ENCODE measurements around the gene OCSTAMP. TPM values are rescaled to one million over a fixed set of nuclear protein-coding genes. Genes with fewer than 3 reads are reported as not detected.

Gene OCSTAMP
- total RNA-seq, 1 donor from 2014 or later, result not detected

GRCh38 chr20:46557231-46557956 is 6.9 kb upstream of the OCSTAMP start:
- no peak for TF ChIP-seq CTCF (IDR thresholded peaks at IDR 0.05; ENCODE audit: unreplicated experiment)
- H3K36me3 Mint-ChIP-seq (ENCODE audit: insufficient read depth), result no peaks in the 10 kb centered on the region
- no peak overlapping the region for H3K4me3 Mint-ChIP-seq (ENCODE audit: low read depth)
- H3K27me3 Mint-ChIP-seq, result peaks cover 3% of the 10 kb centered on the region
- no peak overlapping the region for H3K27ac Mint-ChIP-seq
- no peak for DNase-seq (ENCODE audit: low spot score, unreplicated experiment)
- no peaks in the 10 kb centered on the region for H3K4me1 Mint-ChIP-seq (ENCODE audit: low read depth)
- H3K9me3 Mint-ChIP-seq (ENCODE audit: low read depth), result no peaks in the 10 kb centered on the region

- Mint-ChIP-seq H3K4me1 (ENCODE audit: low read depth) (no peaks in the 10 kb centered on the region), H3K4me3 (ENCODE audit: low read depth) (no peak overlapping the region), H3K27ac (no peak overlapping the region), H3K27me3 (peaks cover 3% of the 10 kb centered on the region), H3K36me3 (ENCODE audit: insufficient read depth) (no peaks in the 10 kb centered on the region), H3K9me3 (ENCODE audit: low read depth) (no peaks in the 10 kb centered on the region)
- TF ChIP-seq CTCF (IDR thresholded peaks at IDR 0.05; ENCODE audit: unreplicated experiment), result no peak
- DNase-seq (ENCODE audit: low spot score, unreplicated experiment), result no peak
Measured at GRCh38 chr20:46555370-46555956, 5.0 kb upstream of the OCSTAMP start.

GRCh38 chr20:46554828-46555227 is 4.4 kb upstream of the OCSTAMP start:
- H3K4me3 Mint-ChIP-seq (ENCODE audit: low read depth), result no peak overlapping the region
- no peaks in the 10 kb centered on the region for H3K9me3 Mint-ChIP-seq (ENCODE audit: low read depth)
- peaks cover 3% of the 10 kb centered on the region for H3K27me3 Mint-ChIP-seq
- no peaks in the 10 kb centered on the region for H3K36me3 Mint-ChIP-seq (ENCODE audit: insufficient read depth)
- no peak for TF ChIP-seq CTCF (IDR thresholded peaks at IDR 0.05; ENCODE audit: unreplicated experiment)
- H3K27ac Mint-ChIP-seq, result no peak overlapping the region
- no peaks in the 10 kb centered on the region for H3K4me1 Mint-ChIP-seq (ENCODE audit: low read depth)
- DNase-seq (ENCODE audit: low spot score, unreplicated experiment), result no peak

- Mint-ChIP-seq H3K4me3 (ENCODE audit: low read depth) (no peak overlapping the region), H3K27ac (no peak overlapping the region), H3K4me1 (ENCODE audit: low read depth) (no peaks in the 10 kb centered on the region), H3K36me3 (ENCODE audit: insufficient read depth) (no peaks in the 10 kb centered on the region), H3K27me3 (peaks cover 3% of the 10 kb centered on the region), H3K9me3 (ENCODE audit: low read depth) (no peaks in the 10 kb centered on the region)
- no peak for TF ChIP-seq CTCF (IDR thresholded peaks at IDR 0.05; ENCODE audit: unreplicated experiment)
- DNase-seq (ENCODE audit: low spot score, unreplicated experiment), result no peak
Measured at GRCh38 chr20:46553926-46554325, 3.5 kb upstream of the OCSTAMP start.

- Mint-ChIP-seq H3K4me3 (ENCODE audit: low read depth) (no peak overlapping the region), H3K36me3 (ENCODE audit: insufficient read depth) (no peaks in the 10 kb centered on the region), H3K27me3 (peaks cover 3% of the 10 kb centered on the region), H3K27ac (no peak overlapping the region), H3K9me3 (ENCODE audit: low read depth) (no peaks in the 10 kb centered on the region), H3K4me1 (ENCODE audit: low read depth) (no peaks in the 10 kb centered on the region)
- no peak for TF ChIP-seq CTCF (IDR thresholded peaks at IDR 0.05; ENCODE audit: unreplicated experiment)
- no peak for DNase-seq (ENCODE audit: low spot score, unreplicated experiment)
Measured at GRCh38 chr20:46552460-46553420, 2.3 kb upstream of the OCSTAMP start.
